ENCODE measurements around the gene ACOT7.

DNA sequence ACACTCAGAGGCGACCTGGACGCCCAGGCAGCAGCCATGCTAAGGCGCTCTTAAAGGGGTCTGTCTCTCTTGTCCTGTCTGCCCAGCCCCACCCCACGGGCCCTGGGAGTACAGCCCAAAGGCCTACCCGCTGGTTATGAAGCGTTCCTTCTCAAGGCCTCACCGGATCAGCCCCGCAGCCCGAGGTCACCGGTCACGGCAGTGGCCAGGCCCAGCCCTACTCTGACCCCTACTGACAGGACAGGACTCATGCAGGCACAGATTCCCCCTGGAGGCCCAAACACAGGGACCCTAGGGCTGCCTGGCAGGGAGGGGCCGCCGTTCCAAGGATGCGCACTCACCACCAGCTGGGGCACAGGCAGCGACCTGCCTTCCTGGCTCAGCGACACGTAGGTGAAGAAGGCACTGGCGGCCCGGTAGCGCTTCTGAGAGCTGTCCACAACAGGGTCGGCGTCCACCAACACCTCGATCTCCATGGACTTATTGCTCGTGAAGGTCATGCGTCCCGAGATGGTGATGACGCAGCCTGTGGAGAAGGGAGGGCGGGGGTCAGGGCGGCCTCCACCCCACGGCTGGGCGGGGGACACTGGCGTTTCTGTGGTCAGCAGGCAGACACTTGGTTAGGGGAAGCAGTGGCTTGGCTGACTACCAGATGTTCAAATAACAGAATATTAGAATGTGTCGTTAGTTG lies 112.7 kb downstream of the ACOT7 start:
- no peak for TF ChIP-seq EZH2 (IDR thresholded peaks at IDR 0.05; ENCODE audit: low read depth)
- TF ChIP-seq, protein P1, sequence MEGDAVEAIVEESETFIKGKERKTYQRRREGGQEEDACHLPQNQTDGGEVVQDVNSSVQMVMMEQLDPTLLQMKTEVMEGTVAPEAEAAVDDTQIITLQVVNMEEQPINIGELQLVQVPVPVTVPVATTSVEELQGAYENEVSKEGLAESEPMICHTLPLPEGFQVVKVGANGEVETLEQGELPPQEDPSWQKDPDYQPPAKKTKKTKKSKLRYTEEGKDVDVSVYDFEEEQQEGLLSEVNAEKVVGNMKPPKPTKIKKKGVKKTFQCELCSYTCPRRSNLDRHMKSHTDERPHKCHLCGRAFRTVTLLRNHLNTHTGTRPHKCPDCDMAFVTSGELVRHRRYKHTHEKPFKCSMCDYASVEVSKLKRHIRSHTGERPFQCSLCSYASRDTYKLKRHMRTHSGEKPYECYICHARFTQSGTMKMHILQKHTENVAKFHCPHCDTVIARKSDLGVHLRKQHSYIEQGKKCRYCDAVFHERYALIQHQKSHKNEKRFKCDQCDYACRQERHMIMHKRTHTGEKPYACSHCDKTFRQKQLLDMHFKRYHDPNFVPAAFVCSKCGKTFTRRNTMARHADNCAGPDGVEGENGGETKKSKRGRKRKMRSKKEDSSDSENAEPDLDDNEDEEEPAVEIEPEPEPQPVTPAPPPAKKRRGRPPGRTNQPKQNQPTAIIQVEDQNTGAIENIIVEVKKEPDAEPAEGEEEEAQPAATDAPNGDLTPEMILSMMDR (conservative IDR thresholded peaks at IDR 0.05), result no peak; the same call in 1 of the 2 replicates
